ENCODE measurements around the gene CRYBG3. TPM values are rescaled to one million over a fixed set of nuclear protein-coding genes. Genes with fewer than 3 reads are reported as not detected.

Gene CRYBG3
- total and polyA plus RNA-seq, 4 donors = 3.8 to 64.0 (median 15.3) TPM

DNA sequence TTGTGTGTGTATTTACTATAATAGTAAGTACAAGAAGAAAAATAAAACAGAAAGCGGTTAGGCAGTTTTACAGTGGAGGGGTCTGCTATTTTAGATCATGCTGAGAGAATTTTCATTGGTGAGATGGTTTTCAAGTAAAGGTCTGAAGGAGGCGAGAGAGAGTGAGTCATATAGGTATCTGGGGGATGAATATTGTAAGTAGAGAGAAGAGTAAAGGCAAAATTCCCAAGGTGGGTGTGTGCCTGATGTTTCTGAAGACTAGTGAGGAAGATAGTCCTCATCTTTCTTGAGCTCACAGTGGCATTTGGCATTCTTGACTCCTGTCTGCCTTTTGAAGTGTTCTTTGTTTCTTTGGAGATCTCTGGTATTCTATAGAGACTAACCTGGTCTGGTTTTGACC is 38.6 kb downstream of the CRYBG3 start:
- peaks cover 0 to 20% (median 0%) of the 10 kb centered on the region in 5 donors for H3K4me1 ChIP-seq (ENCODE audit: control insufficient read depth in 5 of 5, insufficient read depth in 5 of 5, low read length in 5 of 5)
- no peaks in the 10 kb centered on the region for H3K27me3 ChIP-seq (ENCODE audit: control insufficient read depth in 3 of 3, insufficient read depth in 3 of 3, low read length in 2 of 3)
- H3K9ac ChIP-seq (ENCODE audit: insufficient read depth in 1 of 2, low read length in 2 of 2) = no peak overlapping the region
- no peak for ATAC-seq (ENCODE audit: insufficient read depth, low FRiP score)
- no peak overlapping the region for H3K27ac ChIP-seq (ENCODE audit: low read depth in 1 of 2, low read length in 1 of 2)
- peaks cover 0 to 8% (median 0%) of the 10 kb centered on the region in 4 donors for H3K9me3 ChIP-seq (ENCODE audit: control insufficient read depth in 4 of 4, insufficient read depth in 3 of 4, low read length in 3 of 4)
- peaks cover 0 to under 1% (median 0%) of the 10 kb centered on the region in 4 donors for H3K36me3 ChIP-seq (ENCODE audit: control insufficient read depth in 4 of 4, insufficient read depth in 4 of 4, low read length in 4 of 4)
- WGBS, 2 donors = 94 to 97% methylated on average over 2 of the region's 2 CpGs
- no peak for TF ChIP-seq CTCF (IDR thresholded peaks at IDR 0.05; ENCODE audit: control extremely low read depth, extremely low read depth)
- no peak overlapping the region for H3K4me3 ChIP-seq
- no peak for DNase-seq

GRCh38 chr3:97862582-97862981 is 40.8 kb downstream of the CRYBG3 start:
- WGBS, 2 donors = 94% methylated on average over 1 of the region's 1 CpG
- no peak overlapping the region for H3K4me3 ChIP-seq
- no peak for ATAC-seq (ENCODE audit: insufficient read depth, low FRiP score)
- no peak overlapping the region for H3K9ac ChIP-seq (ENCODE audit: insufficient read depth in 1 of 2, low read length in 2 of 2)
- no peaks in the 10 kb centered on the region for H3K27me3 ChIP-seq (ENCODE audit: control insufficient read depth in 3 of 3, insufficient read depth in 3 of 3, low read length in 2 of 3)
- no peak for DNase-seq
- H3K36me3 ChIP-seq (ENCODE audit: control insufficient read depth in 4 of 4, insufficient read depth in 4 of 4, low read length in 4 of 4) = peaks cover 0 to 3% (median 0%) of the 10 kb centered on the region in 4 donors
- TF ChIP-seq CTCF (IDR thresholded peaks at IDR 0.05; ENCODE audit: control extremely low read depth, extremely low read depth) = no peak
- H3K9me3 ChIP-seq (ENCODE audit: control insufficient read depth in 4 of 4, insufficient read depth in 3 of 4, low read length in 3 of 4) = peaks cover 0 to 5% (median 0%) of the 10 kb centered on the region in 4 donors
- no peak overlapping the region for H3K27ac ChIP-seq (ENCODE audit: low read depth in 1 of 2, low read length in 1 of 2)
- H3K4me1 ChIP-seq (ENCODE audit: control insufficient read depth in 5 of 5, insufficient read depth in 5 of 5, low read length in 5 of 5) = peaks cover 0 to 20% (median 0%) of the 10 kb centered on the region in 5 donors

- 84 to 86% methylated on average over 1 of the region's 1 CpG for WGBS, 2 donors
- Histone ChIP-seq H3K9me3 (ENCODE audit: control insufficient read depth in 4 of 4, insufficient read depth in 3 of 4, low read length in 3 of 4) (peaks cover 0 to 3% (median 0%) of the 10 kb centered on the region in 4 donors), H3K27ac (ENCODE audit: low read depth in 1 of 2, low read length in 1 of 2) (peak overlapping the region in 1 of 2 donors; percentile 64), H3K4me3 (no peak overlapping the region), H3K36me3 (ENCODE audit: control insufficient read depth in 4 of 4, insufficient read depth in 4 of 4, low read length in 4 of 4) (peaks cover 0 to 3% (median 0%) of the 10 kb centered on the region in 4 donors), H3K27me3 (ENCODE audit: control insufficient read depth in 3 of 3, insufficient read depth in 3 of 3, low read length in 2 of 3) (no peaks in the 10 kb centered on the region), H3K4me1 (ENCODE audit: control insufficient read depth in 5 of 5, insufficient read depth in 5 of 5, low read length in 5 of 5) (peaks cover 0 to 20% (median 0%) of the 10 kb centered on the region in 5 donors), H3K9ac (ENCODE audit: insufficient read depth in 1 of 2, low read length in 2 of 2) (no peak overlapping the region)
- DNase-seq = no peak
- ATAC-seq (ENCODE audit: insufficient read depth, low FRiP score) = no peak
- TF ChIP-seq CTCF (IDR thresholded peaks at IDR 0.05; ENCODE audit: control extremely low read depth, extremely low read depth) = no peak
Measured at GRCh38 chr3:97863031-97863430, 41.2 kb downstream of the CRYBG3 start.

GRCh38 chr3:97863775-97864174 is 42.0 kb downstream of the CRYBG3 start:
- no peak overlapping the region for H3K27ac ChIP-seq (ENCODE audit: low read depth in 1 of 2, low read length in 1 of 2)
- H3K4me1 ChIP-seq (ENCODE audit: control insufficient read depth in 5 of 5, insufficient read depth in 5 of 5, low read length in 5 of 5) = peaks cover 0 to 20% (median 0%) of the 10 kb centered on the region in 5 donors
- no peak for ATAC-seq (ENCODE audit: insufficient read depth, low FRiP score)
- DNase-seq = no peak
- 86 to 92% methylated on average over 3 of the region's 3 CpGs for WGBS, 2 donors
- H3K9ac ChIP-seq (ENCODE audit: insufficient read depth in 1 of 2, low read length in 2 of 2) = no peak overlapping the region
- H3K4me3 ChIP-seq = no peak overlapping the region
- H3K36me3 ChIP-seq (ENCODE audit: control insufficient read depth in 4 of 4, insufficient read depth in 4 of 4, low read length in 4 of 4) = peaks cover 0 to 3% (median 0%) of the 10 kb centered on the region in 4 donors
- H3K9me3 ChIP-seq (ENCODE audit: control insufficient read depth in 4 of 4, insufficient read depth in 3 of 4, low read length in 3 of 4) = no peaks in the 10 kb centered on the region
- no peak for TF ChIP-seq CTCF (IDR thresholded peaks at IDR 0.05; ENCODE audit: control extremely low read depth, extremely low read depth)
- no peaks in the 10 kb centered on the region for H3K27me3 ChIP-seq (ENCODE audit: control insufficient read depth in 3 of 3, insufficient read depth in 3 of 3, low read length in 2 of 3)
